Muscle of leg (tissue), 11 donors: ENCODE measurements around the gene GTF3C1. TPM values are rescaled to one million over a fixed set of nuclear protein-coding genes. Genes with fewer than 3 reads are reported as not detected.

Source experiments
- DNase-seq: peaks from one replicate; pipeline ENCODE4 v3.0.0; 2013
- H3K27ac ChIP-seq: one replicate; pipeline ENCODE4 v1.5.1; 2013; ENCODE audit warnings: mild to moderate bottlenecking, low read length, control low read depth
- H3K27me3 ChIP-seq: one replicate; pipeline ENCODE4 v1.6.1; 2013; ENCODE audit warnings: low read length; ENCODE audit not compliant: control insufficient read depth, insufficient read depth
- H3K36me3 ChIP-seq: one replicate; pipeline ENCODE4 v1.6.1; 2013; ENCODE audit warnings: low read length; ENCODE audit not compliant: control insufficient read depth, insufficient read depth
- H3K4me1 ChIP-seq: one replicate; pipeline ENCODE4 v1.6.1; 2013; ENCODE audit warnings: low read length; ENCODE audit not compliant: control insufficient read depth, insufficient read depth
- H3K4me3 ChIP-seq: one replicate; pipeline ENCODE4 v1.5.1; 2013; ENCODE audit warnings: low read length, control low read depth
- H3K9me3 ChIP-seq: replicated peaks from 2 replicates; pipeline ENCODE4 v1.6.1; 2013; ENCODE audit warnings: low read depth, low read length; ENCODE audit not compliant: control insufficient read depth
- WGBS: methylation state at CpG from one replicate; pipeline ENCODE4 v1.1.5; 2013; ENCODE audit warnings: missing lambda C conversion rate; ENCODE audit not compliant: insufficient coverage; 5-methylcytosine and 5-hydroxymethylcytosine counted together
- polyA plus RNA-seq, 8 donors: library from polyadenylated mRNA; unstranded; fragments of 120-200 nt; gene quantifications; one replicate each; pipeline versions ENCODE4 v1.2.1 to v1.2.3, GENCODE V29; 2013; ENCODE audit warnings: inconsistent platforms in 1 of 8, low replicate concordance in 1 of 8; ENCODE audit not compliant: insufficient read length in 8 of 8, insufficient read depth in 1 of 8
- total RNA-seq: library from RNA; stranded (reverse); fragments of 120-200 nt; gene quantifications from one replicate; pipeline ENCODE4 v1.2.4, GENCODE V29; 2013

Gene GTF3C1
- total and polyA plus RNA-seq, 9 donors = 40.7 to 72.0 (median 53.9) TPM

GRCh38 chr16:27529962-27530361 lies 19.8 kb downstream of the GTF3C1 start:
- Histone ChIP-seq H3K27ac (no peak overlapping the region), H3K4me1 (peaks cover 14% of the 10 kb centered on the region), H3K9me3 (peaks cover 12% of the 10 kb centered on the region), H3K36me3 (peaks cover 98% of the 10 kb centered on the region), H3K4me3 (no peak overlapping the region), H3K27me3 (no peaks in the 10 kb centered on the region)
- WGBS = no CpG with 5 or more reads among the region's 6 CpGs
- no peak for DNase-seq

DNA sequence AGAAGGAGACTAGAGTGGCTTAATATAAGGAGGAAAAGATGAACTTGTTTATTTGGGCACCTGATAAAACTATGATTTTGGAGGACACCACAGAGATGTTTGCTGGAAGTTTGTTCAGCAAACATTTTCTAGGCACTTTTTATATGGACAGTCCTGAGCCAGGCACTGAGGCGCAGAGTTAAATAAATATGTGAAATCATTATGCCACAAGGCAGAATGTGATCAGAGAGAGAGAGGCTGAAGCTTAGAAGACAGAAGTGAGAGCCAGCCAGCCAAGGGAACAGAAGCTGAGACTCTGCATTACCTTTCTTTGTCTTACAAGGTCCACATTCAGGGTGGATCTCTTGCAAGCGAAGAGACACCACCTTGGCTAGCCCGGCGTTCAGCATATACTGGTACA lies 21.4 kb downstream of the GTF3C1 start:
- Histone ChIP-seq H3K9me3 (peaks cover 13% of the 10 kb centered on the region), H3K4me1 (peaks cover 14% of the 10 kb centered on the region), H3K27me3 (no peaks in the 10 kb centered on the region), H3K4me3 (no peak overlapping the region), H3K27ac (no peak overlapping the region), H3K36me3 (peaks cover 97% of the 10 kb centered on the region)
- no peak for DNase-seq
- 100% methylated on average over 1 of the region's 4 CpGs for WGBS

DNA sequence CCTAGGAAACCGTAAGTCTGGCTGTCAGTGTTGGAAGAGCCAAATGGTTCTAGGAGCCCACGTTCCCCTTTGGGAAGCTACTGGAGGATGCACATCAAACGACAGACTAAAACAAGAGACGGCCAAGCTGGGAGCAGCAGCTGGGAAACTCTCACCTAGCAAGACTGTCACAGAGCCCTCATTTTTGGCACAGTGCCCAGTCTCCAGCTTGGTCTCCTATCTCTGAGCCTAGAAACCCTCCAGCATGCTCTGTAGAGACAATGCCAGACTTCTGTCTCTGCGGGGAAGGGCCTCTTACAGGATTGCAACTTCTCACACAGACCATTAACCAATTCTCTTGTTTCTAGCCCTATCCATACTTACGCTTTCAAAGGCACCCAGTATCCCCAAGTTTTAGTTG lies 23.5 kb downstream of the GTF3C1 start:
- WGBS = 57% methylated on average over 3 of the region's 6 CpGs
- Histone ChIP-seq H3K9me3 (peaks cover 13% of the 10 kb centered on the region), H3K4me1 (peaks cover 7% of the 10 kb centered on the region), H3K27me3 (no peaks in the 10 kb centered on the region), H3K36me3 (peaks cover 76% of the 10 kb centered on the region), H3K4me3 (no peak overlapping the region), H3K27ac (no peak overlapping the region)
- peak; percentile 50 for DNase-seq

DNA sequence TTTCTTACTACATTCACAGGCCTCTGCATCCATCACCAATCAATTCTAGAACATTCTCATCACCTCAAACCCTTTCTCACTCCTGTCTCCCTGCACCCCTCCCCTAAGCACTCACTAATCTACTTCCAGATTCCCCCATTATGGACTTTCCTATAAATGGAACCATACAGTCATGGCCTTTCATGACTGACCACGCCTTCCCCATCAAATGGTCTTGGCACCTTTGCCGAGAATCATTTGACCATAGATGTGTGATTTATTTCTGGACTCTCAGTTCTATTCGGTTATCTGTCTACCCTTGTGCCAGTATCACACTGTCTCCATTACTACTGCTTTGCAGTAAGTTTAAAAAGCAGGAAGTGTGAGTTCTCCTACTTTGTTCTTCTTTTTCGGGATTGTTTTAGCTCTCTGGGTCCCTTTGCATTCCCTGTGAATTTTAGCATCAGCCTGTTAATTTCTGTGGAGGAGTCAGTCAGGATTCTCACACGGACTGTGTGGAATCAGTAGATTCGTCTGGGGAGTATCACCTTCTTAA lies 27.5 kb downstream of the GTF3C1 start:
- Histone ChIP-seq H3K4me1 (peaks cover 16% of the 10 kb centered on the region), H3K4me3 (no peak overlapping the region), H3K9me3 (peaks cover 13% of the 10 kb centered on the region), H3K36me3 (peaks cover 62% of the 10 kb centered on the region), H3K27ac (no peak overlapping the region), H3K27me3 (no peaks in the 10 kb centered on the region)
- no peak for DNase-seq
- no CpG with 5 or more reads among the region's 6 CpGs for WGBS

DNA sequence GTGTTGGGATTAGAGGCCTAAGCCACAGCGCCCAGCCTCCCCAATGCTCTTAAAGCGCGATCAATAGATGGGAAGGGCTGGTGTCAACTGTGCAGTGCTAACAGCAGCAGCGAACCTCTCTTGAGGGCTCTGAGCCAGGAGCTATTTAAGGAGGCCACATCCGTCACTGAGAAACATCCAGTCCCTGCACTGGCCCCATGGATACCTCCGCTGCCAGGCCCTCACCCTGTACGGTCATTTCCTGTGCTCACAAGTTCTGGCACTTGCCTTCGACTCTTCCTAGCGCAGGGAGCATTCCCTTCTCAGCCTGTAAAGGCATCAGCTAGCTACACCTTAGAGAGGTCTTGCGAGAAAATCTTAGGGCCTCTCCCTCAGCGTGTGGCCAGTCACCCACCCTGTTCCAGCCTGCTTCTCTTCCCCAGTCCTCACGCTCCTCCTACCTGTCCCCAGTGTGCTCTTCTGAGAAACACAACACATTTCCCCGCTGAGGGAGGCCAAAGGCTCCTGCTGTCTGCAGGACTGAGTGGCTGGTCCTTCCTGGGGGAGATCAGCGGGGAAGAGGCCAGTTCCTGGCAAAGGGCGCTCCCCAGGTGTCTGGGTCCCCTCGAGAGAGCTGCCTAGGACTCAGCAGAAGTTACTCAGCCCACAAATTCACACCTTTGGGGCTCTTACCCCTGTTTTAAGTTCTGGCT lies 28.6 kb downstream of the GTF3C1 start:
- H3K27me3 ChIP-seq = no peaks in the 10 kb centered on the region
- H3K9me3 ChIP-seq = peaks cover 12% of the 10 kb centered on the region
- H3K27ac ChIP-seq = peak overlapping the region; percentile 88
- 41% methylated on average over 14 of the region's 16 CpGs for WGBS
- no peak overlapping the region for H3K4me3 ChIP-seq
- DNase-seq = peak; percentile 83
- peaks cover 18% of the 10 kb centered on the region for H3K4me1 ChIP-seq
- peaks cover 61% of the 10 kb centered on the region for H3K36me3 ChIP-seq

DNA sequence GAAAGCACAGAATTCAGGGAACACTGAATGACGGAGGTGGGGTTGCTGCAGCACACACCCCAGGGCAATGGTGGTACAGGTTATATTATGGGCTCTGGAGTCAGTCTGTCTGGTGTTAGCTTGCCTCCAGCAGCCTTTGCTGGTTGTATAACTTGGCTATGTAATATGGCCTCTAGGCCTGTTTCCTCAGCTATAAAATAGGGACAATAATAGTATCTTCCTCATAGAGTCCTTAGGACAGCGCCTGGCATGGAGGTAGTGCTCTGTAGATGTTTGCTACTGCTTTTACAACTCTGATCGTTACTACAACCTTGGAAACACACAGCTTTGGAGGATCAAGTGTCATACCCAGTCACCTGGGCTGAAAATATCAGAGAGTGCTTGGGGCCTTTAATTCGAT lies 31.5 kb downstream of the GTF3C1 start:
- Histone ChIP-seq H3K27ac (peak overlapping the region; percentile 15), H3K36me3 (peaks cover 62% of the 10 kb centered on the region), H3K27me3 (no peaks in the 10 kb centered on the region), H3K9me3 (peaks cover 4% of the 10 kb centered on the region), H3K4me3 (no peak overlapping the region), H3K4me1 (peaks cover 18% of the 10 kb centered on the region)
- DNase-seq = no peak
- 80% methylated on average over 2 of the region's 4 CpGs for WGBS

DNA sequence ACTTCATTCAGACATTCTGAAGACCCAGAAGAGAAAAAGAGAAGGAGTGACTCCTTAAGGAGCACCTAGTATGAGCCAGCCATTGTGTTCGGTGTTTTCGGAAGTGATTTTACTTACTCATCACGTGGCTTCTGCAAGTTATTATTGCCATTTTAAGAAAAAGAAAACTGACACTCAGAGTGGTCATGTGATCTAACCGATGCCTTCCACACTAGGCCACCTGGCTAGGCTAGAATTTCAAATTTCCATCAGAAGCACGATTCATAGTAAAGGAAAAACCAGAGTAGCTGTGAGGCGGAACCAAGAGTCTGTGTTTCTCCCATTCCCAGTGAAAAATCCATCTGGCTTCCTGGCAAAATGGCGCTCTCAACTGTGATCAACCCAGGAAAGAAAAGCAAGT lies 32.0 kb downstream of the GTF3C1 start:
- no peak for DNase-seq
- Histone ChIP-seq H3K27ac (no peak overlapping the region), H3K27me3 (no peaks in the 10 kb centered on the region), H3K36me3 (peaks cover 66% of the 10 kb centered on the region), H3K4me1 (peaks cover 18% of the 10 kb centered on the region), H3K4me3 (no peak overlapping the region), H3K9me3 (peaks cover 4% of the 10 kb centered on the region)
- 87% methylated on average over 5 of the region's 7 CpGs for WGBS

- Histone ChIP-seq H3K9me3 (peaks cover 4% of the 10 kb centered on the region), H3K4me1 (peaks cover 17% of the 10 kb centered on the region), H3K4me3 (no peak overlapping the region), H3K36me3 (peaks cover 77% of the 10 kb centered on the region), H3K27me3 (no peaks in the 10 kb centered on the region), H3K27ac (no peak overlapping the region)
- no peak for DNase-seq
- WGBS = 86% methylated on average over 6 of the region's 11 CpGs
Observed at GRCh38 chr16:27516365-27516764, 33.3 kb downstream of the GTF3C1 start.

DNA sequence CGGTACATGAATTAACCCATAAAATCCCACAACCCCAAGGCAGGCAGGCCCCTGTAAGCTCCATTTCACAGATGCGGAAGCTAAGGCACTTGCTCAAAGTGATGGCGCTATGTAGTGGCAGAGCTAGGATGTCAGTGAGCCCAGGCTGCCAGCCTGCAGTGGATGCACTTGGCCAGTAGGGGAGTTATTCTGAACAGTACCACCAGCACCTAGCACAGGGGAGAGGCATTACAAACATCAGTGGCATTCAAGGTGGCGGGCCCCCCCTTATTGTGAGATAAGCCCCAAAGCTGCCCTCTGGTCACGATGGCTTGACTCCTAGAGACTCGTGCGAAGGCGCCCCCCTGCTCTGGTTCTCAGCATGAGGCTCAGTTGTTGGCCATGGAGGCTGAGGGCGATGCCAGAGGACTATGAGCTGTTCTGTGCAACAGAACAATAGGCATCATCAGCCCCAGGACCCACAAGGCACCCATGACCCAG lies 33.8 kb downstream of the GTF3C1 start:
- 84% methylated on average over 6 of the region's 9 CpGs for WGBS
- Histone ChIP-seq H3K4me3 (no peak overlapping the region), H3K36me3 (peaks cover 82% of the 10 kb centered on the region), H3K4me1 (peaks cover 12% of the 10 kb centered on the region), H3K27me3 (no peaks in the 10 kb centered on the region), H3K9me3 (peaks cover 4% of the 10 kb centered on the region), H3K27ac (no peak overlapping the region)
- no peak for DNase-seq

DNA sequence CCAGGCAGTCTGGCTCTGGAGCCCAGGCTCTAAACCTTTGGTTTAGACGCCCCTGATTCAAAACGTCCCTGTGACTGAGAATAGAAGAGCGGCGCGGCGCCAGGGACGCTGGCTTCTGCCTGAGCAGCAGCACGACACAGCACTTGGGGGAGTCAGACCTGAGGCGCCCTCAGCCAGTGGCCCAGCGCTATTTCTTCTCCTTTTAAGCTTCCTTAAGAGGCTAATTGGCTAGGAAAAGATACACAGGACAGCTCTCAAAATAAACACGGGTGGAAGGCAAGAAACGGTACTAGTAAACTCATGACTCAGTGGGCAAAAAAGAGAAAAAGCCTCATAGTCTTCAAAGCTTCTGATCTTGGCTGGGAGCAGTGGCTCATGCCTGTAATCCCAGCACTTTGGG lies 34.9 kb downstream of the GTF3C1 start:
- Histone ChIP-seq H3K27me3 (no peaks in the 10 kb centered on the region), H3K36me3 (peaks cover 88% of the 10 kb centered on the region), H3K27ac (no peak overlapping the region), H3K4me1 (peaks cover 10% of the 10 kb centered on the region), H3K9me3 (peaks cover 4% of the 10 kb centered on the region), H3K4me3 (no peak overlapping the region)
- 89% methylated on average over 9 of the region's 12 CpGs for WGBS
- no peak for DNase-seq
